ENCODE data around the gene EBI3.

- no peak for TF ChIP-seq CTCF (IDR thresholded peaks at IDR 0.05)
- no peak for TF ChIP-seq EP300 (IDR thresholded peaks at IDR 0.05)
- no peak for TF ChIP-seq POLR2A (IDR thresholded peaks at IDR 0.05)
Measured at GRCh38 chr19:4213116-4213515, 16.2 kb upstream of the EBI3 start.
